Urothelium cell line (cell line): ENCODE data around the gene DSP.

Experiments used
- DNase-seq: peaks from one replicate; pipeline ENCODE4 v3.0.0; 2011; ENCODE audit warnings: low spot score, mixed read lengths
- FAIRE-seq: peaks from 2 replicates; lab custom pipeline; 2011; peaks lifted over from hg19 to GRCh38; lab: Jason Lieb, UNC

DSP gene

DNA sequence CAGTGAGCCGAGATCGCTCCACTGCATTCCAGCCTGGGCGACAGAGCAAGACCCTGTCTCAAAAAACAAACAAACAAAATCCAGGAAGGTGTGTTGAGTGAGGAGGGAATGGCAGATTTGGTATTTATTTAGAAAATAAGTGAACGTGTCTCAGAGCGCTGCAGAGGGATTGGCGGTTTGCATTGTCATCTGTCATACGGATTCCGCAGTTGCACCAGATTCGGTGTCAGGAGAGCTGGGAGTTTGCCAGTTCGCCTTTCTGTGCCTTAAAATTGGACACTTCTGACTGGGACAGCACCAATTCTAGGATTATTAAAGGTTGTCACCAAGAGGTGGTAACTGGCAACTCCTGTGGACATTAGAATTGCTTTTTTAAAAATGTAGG lies 49.4 kb downstream of the DSP start:
- no peak for FAIRE-seq
- DNase-seq: peak; percentile 23

GRCh38 chr6:7591770-7592169 lies 50.3 kb downstream of the DSP start:
- no peak for FAIRE-seq
- no peak for DNase-seq

- FAIRE-seq (no peak), DNase-seq (no peak)
Measured at GRCh38 chr6:7593229-7593628, 51.8 kb downstream of the DSP start.

GRCh38 chr6:7594579-7595125 lies 53.2 kb downstream of the DSP start:
- DNase-seq: no peak

DNA sequence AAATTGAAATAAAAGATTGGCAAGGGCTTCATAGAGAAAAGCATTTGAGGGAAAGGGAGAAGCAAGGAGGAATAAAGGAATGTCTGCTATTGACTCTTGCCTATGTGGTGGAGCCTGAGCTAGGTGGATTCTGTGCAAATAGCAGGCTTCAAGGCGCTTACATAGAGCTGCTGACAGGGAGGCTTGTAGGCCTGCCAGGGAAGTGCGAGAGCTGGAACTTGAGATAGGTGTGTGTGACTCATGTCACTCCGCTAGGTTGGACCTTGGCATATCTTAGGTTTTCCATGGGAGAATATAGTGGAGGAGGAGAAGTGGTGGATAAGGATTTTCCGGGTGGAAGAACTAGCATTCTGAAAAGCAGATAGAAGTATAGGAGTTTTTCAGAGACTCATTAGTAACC lies 62.5 kb downstream of the DSP start:
- FAIRE-seq (no peak), DNase-seq (no peak)

More at GRCh38 chr6:7594579-7595125, 53.2 kb downstream of the DSP start:
- FAIRE-seq: no peak

DNA sequence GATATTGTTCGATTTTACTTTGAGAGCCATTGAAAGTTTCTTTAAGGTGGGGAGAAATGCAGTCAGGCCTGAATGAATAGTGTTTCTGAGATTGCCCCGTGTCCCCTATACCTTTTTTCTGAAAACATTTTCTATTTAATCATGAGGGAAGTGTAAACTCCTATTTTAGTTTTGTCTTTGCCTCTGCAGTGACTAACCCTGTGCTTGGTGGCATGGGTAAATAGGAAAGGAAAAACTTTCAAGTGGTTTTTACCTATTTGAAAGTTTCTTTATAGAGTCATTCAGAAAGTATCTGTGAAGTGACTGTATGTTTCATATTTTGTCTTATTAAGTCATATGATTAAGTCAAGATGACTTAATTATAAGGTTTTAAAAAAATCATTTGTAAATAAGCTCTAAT lies 63.0 kb downstream of the DSP start:
- no peak for FAIRE-seq
- DNase-seq: no peak

DNA sequence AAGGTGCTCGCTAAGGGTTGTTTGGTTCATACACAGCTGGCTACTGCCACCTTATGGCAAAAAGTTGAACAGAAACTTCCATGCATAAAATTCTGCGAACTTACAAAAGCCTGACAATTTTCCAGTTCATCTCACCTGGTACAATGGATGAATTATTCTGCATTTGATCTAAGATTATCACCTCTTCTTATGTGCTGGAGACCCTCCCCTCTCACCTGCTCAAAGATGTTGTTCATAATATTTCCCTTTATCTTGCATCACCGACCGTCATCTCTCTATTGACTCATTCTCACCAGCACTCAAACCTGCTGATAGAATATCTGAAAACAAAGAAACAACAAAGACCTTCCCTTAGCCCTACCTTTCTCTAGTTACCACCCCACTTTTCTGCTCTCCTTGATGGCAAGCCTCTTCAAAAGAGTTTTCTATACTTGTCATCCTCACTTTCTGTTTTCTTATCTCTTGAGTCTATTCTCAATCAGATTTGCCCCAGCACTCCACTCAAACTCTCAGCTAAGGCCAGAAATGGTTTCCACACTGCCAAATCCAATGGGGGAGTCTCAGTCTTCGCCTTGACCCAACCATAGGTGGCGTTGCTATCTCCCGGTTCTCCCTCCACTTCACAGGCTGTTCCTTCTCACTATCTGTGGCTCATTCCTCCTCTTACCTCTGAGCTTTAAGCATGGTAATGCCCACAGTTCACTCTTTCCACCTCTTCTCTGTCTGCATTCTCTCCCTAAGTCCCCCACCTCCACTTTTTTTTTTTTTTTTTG lies 74.3 kb downstream of the DSP start:
- DNase-seq: peak; percentile 44
- FAIRE-seq: no peak

DNA sequence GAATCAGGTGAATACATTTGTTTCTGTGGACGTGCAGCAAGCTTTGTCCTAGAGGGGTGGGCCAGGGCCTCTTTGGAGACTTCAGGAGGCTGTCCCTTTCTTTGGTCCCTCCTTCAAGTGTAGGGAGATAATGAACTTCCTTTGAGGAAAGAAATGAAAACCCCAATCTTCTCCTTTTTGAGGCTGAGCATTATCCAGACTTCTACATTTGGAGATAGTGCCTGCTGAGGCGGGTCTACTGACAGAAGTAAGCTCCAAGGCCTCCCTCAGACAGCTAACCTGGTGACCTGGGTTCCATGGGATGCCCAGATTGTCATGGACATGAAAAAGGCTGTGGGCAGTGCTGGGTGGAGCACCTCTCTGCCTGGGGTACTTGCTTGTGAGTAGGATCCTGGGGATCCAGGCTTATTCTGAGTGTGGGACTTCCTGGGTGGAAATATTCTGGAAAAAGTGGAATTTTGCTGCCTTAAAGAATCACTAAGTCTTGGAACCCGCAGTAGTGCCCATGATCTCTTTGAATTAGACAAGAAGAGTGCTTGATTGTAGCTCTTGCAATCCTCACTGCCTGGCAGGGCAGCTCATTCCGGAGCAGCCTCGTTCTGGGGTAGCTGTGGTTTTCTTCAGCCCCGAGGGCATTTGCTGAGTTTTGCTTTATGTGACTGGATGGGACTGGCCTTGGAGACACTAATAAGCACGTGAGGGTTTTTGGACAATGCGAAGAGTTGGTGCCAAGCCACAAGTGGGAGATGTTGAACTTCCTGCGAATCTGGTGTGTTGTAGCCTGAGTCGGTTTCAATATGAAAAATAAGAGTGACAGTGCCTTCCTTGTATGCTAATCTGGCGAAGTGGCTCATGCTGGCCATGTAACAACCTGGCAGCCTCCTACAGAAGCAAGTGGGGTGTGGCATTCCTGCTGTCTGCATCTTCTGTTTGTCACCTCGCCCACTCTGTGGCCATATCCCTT lies 76.6 kb downstream of the DSP start:
- DNase-seq: peak; percentile 36
- FAIRE-seq: no peak

GRCh38 chr6:7621761-7622160 lies 80.3 kb downstream of the DSP start:
- no peak for DNase-seq
- no peak for FAIRE-seq

GRCh38 chr6:7624796-7625710 lies 83.6 kb downstream of the DSP start:
- FAIRE-seq (no peak), DNase-seq (no peak)

DNA sequence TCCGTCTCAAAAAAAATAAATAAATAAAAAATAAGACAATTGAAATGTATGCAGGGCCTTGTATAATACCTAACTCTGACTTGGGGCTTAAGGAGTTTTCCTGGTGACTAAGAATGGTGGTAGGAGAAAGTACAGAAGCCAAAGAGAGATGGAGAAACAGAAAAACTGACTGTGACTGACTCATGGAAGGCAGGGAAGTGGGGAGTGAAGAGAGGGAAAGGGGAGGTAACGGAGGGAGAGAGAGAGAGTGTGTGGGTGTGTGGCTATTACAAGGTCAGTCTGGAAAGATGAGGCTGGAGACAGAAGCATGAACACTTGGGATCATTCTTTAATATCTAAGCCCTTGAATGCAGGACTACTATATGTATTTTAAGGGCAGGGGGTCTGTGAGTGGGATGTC lies 87.0 kb downstream of the DSP start:
- no peak for DNase-seq

GRCh38 chr6:7628909-7629308 lies 87.4 kb downstream of the DSP start:
- DNase-seq: no peak
- no peak for FAIRE-seq

More for the DNA sequence above, 87.0 kb downstream of the DSP start:
- FAIRE-seq: no peak

- FAIRE-seq (no peak), DNase-seq (no peak)
Measured at GRCh38 chr6:7629321-7629720, 87.8 kb downstream of the DSP start.

DNA sequence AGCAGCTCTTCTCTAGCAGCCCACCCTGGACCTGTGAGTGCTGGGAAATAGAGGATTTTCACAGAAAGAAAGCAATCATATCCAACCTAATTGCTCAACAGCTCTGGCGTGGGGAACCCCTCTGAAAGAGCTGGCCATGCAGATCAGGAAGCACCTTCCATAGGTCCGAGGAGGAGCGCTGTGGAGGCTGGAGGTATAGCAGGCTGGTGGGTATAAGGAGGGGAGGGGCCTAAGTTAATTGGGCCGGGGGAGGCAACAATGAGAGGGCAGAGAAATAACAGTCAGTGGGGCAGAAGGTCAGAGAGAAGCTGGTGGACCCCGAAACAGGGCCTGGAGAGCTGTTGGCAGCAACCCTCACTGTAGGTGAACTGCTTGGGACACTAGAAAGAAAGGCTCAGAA lies 89.3 kb downstream of the DSP start:
- DNase-seq (no peak), FAIRE-seq (no peak)

DNA sequence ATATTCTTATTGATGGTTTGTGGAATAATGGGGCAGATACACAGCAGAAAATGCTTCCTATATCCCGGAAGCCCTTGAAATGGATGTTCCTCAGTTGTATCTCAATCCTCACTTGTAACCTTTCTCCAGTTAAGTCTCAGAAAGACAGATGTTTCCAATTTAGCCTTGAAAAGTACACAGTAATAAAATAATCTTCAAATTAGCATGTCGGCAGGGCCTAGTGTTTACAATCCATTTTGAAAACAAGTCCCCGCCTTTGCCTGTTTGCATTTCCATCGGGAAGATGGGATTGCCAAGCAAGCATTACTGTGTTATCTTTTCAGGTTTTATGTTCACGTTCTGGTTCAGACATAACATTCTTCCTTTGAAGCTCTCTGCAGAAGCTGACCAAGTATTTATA lies 90.0 kb downstream of the DSP start:
- FAIRE-seq (no peak), DNase-seq (no peak)

DNA sequence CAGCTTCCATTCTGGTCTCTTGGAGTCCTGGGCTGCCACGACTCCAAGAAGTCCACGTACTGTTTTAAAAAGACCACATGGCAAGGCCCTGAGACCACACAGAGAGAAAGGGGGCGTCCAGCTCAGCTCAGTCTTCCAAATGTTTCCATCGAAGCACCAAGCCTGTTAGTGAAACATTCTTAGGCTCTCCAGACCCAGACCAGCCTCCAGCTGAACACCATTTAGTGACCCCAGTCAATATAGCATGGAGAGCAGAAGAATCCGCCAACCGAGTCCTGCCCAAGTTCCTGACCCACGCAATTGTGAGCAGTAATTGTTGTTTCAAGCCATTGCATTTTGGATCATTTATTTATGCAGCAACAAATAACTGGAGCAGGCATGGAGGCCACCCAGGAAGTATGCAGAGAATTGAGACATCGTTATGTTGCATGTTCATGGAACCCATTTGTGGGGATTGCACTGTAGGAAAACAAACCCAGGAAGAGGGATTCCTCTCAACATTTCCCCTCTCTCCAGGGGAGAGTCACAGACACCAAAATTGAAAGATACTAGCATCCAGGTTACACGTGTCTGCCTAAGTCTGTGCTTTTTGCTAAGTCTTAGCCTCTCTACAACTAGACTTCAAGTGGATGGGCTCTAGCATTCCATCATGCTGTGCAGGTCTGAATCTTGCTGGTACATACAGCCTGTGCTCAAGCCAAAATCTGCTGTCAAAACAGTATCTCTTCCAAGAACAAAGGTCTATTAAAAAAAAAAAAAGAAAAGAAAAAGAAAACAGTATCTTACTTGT lies 91.2 kb downstream of the DSP start:
- DNase-seq (no peak), FAIRE-seq (no peak)

DNA sequence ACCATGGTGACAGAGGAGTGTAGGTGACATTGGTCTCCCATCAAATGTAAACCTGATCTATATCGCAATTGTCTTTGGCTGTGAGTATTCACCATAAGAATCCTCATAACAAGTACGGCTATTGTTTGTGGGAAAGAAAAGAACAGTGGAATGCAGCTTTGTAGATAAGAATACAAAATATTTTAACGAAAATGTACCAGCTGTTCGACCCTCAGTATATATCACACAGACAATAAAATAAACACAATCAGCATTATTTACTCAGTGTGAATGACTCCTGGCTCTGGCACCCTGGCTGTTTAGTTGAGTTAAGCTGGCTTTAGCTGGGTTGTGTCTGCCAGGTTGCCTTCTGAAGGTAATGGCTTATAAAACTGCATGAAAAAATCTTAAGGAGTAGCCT lies 91.9 kb downstream of the DSP start:
- no peak for DNase-seq
- no peak for FAIRE-seq

GRCh38 chr6:7636151-7636550 lies 94.7 kb downstream of the DSP start:
- DNase-seq (no peak), FAIRE-seq (no peak)
